HUES48 (cell line): ENCODE measurements around the gene ACBD7.

Experiments
- H3K27ac ChIP-seq: one replicate; pipeline ENCODE4 v1.7.0; 2013; ENCODE audit warnings: low read depth, low read length, inconsistent platforms
- H3K27me3 ChIP-seq: 2 replicates; pipeline ENCODE4 v1.6.1; 2013; ENCODE audit warnings: mild to moderate bottlenecking, low read length; ENCODE audit not compliant: control insufficient read depth, insufficient read depth
- H3K36me3 ChIP-seq: 2 replicates; pipeline ENCODE4 v1.6.1; 2013; ENCODE audit warnings: low read length; ENCODE audit not compliant: control insufficient read depth, insufficient read depth
- H3K4me1 ChIP-seq: 2 replicates; pipeline ENCODE4 v1.6.1; 2013; ENCODE audit warnings: mild to moderate bottlenecking, low read length; ENCODE audit not compliant: control insufficient read depth, insufficient read depth
- H3K4me3 ChIP-seq: 2 replicates; pipeline ENCODE4 v1.5.1; 2013; ENCODE audit warnings: mild to moderate bottlenecking, low read depth, low read length
- H3K9ac ChIP-seq: 2 replicates; pipeline ENCODE4 v1.6.1; 2013; ENCODE audit warnings: mild to moderate bottlenecking, low read depth, low read length, moderate library complexity
- H3K9me3 ChIP-seq: 2 replicates; pipeline ENCODE4 v1.6.1; 2013; ENCODE audit warnings: low read length; ENCODE audit not compliant: control insufficient read depth, insufficient read depth

Gene ACBD7

GRCh38 chr10:15120523-15120922 is 31.9 kb upstream of the ACBD7 start:
- H3K36me3 ChIP-seq, result peaks cover 22% of the 10 kb centered on the region
- no peak overlapping the region for H3K9ac ChIP-seq
- no peak overlapping the region for H3K27ac ChIP-seq
- no peaks in the 10 kb centered on the region for H3K4me1 ChIP-seq
- no peaks in the 10 kb centered on the region for H3K27me3 ChIP-seq
- no peaks in the 10 kb centered on the region for H3K9me3 ChIP-seq
- H3K4me3 ChIP-seq, result no peak overlapping the region

GRCh38 chr10:15118615-15119014 is 30.0 kb upstream of the ACBD7 start:
- peaks cover 15% of the 10 kb centered on the region for H3K36me3 ChIP-seq
- H3K27ac ChIP-seq, result no peak overlapping the region
- H3K4me1 ChIP-seq, result no peaks in the 10 kb centered on the region
- no peaks in the 10 kb centered on the region for H3K27me3 ChIP-seq
- no peak overlapping the region for H3K9ac ChIP-seq
- no peak overlapping the region for H3K4me3 ChIP-seq
- no peaks in the 10 kb centered on the region for H3K9me3 ChIP-seq

GRCh38 chr10:15116225-15116624 is 27.6 kb upstream of the ACBD7 start:
- Histone ChIP-seq H3K9me3 (no peaks in the 10 kb centered on the region), H3K4me3 (no peak overlapping the region), H3K27me3 (no peaks in the 10 kb centered on the region), H3K27ac (no peak overlapping the region), H3K9ac (no peak overlapping the region), H3K4me1 (no peaks in the 10 kb centered on the region), H3K36me3 (peaks cover 14% of the 10 kb centered on the region)

DNA sequence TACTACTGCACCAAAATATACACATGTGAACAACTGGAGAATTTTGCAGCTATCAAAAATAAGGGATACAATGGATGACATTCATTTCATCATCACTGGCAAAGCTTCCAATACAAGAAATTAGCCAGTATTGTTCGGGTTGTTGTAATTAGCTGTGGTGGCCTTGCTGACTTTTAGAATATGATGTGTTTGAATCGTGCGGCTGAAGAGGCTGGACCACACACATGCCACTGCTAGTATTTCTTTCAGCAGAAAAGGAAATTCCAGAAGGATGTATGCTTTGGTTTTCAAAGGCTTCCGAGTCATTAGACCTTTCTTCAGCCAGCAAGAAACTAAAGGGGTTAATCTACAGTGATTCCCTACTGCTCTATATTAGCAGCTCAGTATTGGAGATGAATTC is 25.2 kb upstream of the ACBD7 start:
- Histone ChIP-seq H3K4me1 (no peaks in the 10 kb centered on the region), H3K4me3 (no peak overlapping the region), H3K9me3 (no peaks in the 10 kb centered on the region), H3K36me3 (peaks cover 18% of the 10 kb centered on the region), H3K27me3 (no peaks in the 10 kb centered on the region), H3K9ac (no peak overlapping the region), H3K27ac (no peak overlapping the region)

DNA sequence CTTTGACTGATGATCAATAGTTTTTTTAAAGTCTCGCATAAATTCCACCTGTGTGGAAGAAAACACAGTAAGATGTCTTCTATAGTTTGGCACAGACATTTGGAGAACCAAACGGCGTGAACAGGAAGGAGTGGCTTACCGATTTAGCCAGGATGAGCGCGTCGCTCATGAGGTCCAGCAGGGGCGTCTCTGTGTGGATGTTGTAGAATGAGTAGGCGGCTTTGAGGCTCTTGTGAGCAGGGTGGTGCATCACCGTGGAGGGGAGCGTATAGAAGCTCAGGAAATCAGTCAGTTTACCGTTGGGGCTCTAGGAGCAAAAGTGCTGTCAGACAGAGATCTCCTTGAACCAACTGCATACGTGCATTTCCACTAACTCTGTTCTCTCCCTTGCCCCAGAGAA is 24.1 kb upstream of the ACBD7 start:
- Histone ChIP-seq H3K27me3 (no peaks in the 10 kb centered on the region), H3K27ac (no peak overlapping the region), H3K36me3 (peaks cover 23% of the 10 kb centered on the region), H3K4me3 (no peak overlapping the region), H3K9ac (no peak overlapping the region), H3K4me1 (no peaks in the 10 kb centered on the region), H3K9me3 (no peaks in the 10 kb centered on the region)

DNA sequence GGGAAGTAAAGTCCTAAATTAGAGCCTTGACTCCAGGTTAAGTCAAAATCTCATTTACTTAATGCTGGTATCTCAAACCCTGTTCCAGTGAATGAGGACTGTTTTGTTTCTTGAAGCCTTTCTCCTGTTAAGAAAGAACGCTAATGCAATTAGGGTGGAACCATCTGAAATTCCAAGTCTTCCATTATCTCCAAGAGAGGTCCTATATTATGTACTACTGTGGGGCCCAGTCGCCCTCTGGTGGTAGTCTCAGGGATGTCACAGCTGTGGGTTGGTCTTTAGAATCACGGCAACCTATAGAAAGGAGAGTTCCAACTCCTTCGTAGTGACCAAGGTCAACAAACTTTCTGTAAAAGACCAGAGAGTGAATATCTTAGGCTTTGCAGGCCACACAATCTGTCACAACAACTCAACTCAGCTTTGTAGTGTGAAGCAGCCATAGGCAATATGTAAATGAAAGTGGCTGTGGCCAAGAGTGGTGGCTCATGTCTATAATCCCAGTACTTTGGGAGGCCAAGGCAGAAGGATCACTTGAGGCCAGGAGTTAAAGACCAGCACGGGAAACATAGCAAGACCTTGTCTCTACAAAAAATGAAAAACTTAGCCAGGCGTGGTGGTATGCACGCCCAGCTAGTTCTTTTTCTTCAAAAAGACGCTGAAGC is 17.9 kb upstream of the ACBD7 start:
- H3K9ac ChIP-seq, result no peak overlapping the region
- no peaks in the 10 kb centered on the region for H3K27me3 ChIP-seq
- no peak overlapping the region for H3K27ac ChIP-seq
- no peak overlapping the region for H3K4me3 ChIP-seq
- H3K4me1 ChIP-seq, result no peaks in the 10 kb centered on the region
- peaks cover 58% of the 10 kb centered on the region for H3K36me3 ChIP-seq
- H3K9me3 ChIP-seq, result no peaks in the 10 kb centered on the region

- no peak overlapping the region for H3K4me3 ChIP-seq
- no peaks in the 10 kb centered on the region for H3K4me1 ChIP-seq
- no peak overlapping the region for H3K27ac ChIP-seq
- H3K36me3 ChIP-seq, result peaks cover 57% of the 10 kb centered on the region
- H3K9me3 ChIP-seq, result no peaks in the 10 kb centered on the region
- no peaks in the 10 kb centered on the region for H3K27me3 ChIP-seq
- no peak overlapping the region for H3K9ac ChIP-seq
Observed at GRCh38 chr10:15103513-15103912, 14.9 kb upstream of the ACBD7 start.

- H3K27ac ChIP-seq, result no peak overlapping the region
- H3K4me3 ChIP-seq, result no peak overlapping the region
- H3K9me3 ChIP-seq, result no peaks in the 10 kb centered on the region
- H3K36me3 ChIP-seq, result peaks cover 42% of the 10 kb centered on the region
- no peaks in the 10 kb centered on the region for H3K4me1 ChIP-seq
- H3K9ac ChIP-seq, result no peak overlapping the region
- no peaks in the 10 kb centered on the region for H3K27me3 ChIP-seq
Observed at GRCh38 chr10:15099886-15100285, 11.3 kb upstream of the ACBD7 start.

DNA sequence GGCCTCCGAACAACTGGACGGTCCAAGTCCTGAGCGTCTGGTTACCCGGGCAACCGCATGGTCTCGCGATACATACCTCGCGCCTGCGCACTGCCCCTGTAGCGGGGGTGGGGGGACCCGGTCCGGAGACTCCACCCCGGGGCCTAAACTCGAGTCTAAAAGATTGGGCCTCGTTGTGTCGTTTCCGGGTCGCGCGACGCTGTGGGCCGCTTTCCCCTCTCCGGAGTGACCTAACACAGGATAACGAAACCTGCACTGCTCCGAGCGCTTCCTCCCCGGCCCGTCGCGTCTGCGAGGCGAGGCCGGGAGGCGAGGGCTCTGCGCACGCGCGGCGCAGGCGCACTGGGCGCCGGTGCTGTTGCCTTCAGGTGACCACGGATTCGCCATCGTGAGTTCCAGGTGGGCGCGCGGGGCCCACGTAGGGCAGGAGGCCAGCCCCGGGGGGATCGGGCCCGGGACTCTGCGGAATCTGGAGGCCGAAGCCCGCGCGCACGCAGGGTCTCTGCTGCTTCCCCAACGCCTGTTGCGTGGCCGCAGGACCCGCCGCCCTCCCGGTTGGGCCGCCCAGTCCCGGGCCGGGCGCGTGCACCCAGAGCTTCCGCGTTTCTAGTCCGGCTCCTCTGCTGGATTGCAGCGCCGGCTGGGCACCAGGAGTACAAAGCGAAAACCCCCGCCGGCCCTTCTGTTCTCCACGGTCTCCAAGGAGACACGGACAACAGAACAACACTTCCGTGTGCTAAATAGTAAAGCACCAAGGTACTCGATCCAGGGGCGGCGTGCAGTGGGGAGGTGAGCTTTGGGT is 8.6 kb upstream of the ACBD7 start, which contains the start of gene RPP38:
TSS of gene RPP38 (plus strand) at position 345 of the 802 bp plus-strand sequence. CDS start 5,960 bp downstream, outside the sequence.
- no peaks in the 10 kb centered on the region for H3K4me1 ChIP-seq
- peak within 1 kb of the TSS; percentile 98 for H3K9ac ChIP-seq
- peak within 1 kb of the TSS; percentile 100 for H3K27ac ChIP-seq
- peak within 1 kb of the TSS; percentile 96 for H3K4me3 ChIP-seq
- no peaks in the 10 kb centered on the region for H3K9me3 ChIP-seq
- H3K27me3 ChIP-seq, result no peaks in the 10 kb centered on the region
- peaks cover 19% of the 10 kb centered on the region for H3K36me3 ChIP-seq

DNA sequence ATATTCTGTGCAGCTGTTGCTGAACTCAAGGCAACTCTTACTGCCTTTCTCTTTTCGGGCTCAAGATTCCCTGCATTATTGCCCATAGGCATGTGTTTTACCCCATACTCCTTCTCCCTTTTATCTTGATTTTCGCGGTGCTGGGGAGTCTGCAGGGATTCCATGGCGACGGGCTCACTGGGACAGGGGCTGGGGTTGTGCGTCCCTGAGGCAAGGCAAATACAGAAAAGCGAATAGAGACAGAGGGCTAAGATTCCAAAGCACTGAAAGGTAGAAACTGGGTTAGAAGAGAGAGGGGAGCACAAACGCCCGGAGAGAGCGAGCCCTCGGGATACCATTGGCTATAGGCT is 8.1 kb upstream of the ACBD7 start:
- Histone ChIP-seq H3K36me3 (peaks cover 13% of the 10 kb centered on the region; the same call in 1 of the 2 replicates), H3K9me3 (no peaks in the 10 kb centered on the region), H3K27me3 (no peaks in the 10 kb centered on the region), H3K27ac (peak overlapping the region; percentile 100), H3K4me1 (no peaks in the 10 kb centered on the region), H3K4me3 (peak overlapping the region; percentile 96), H3K9ac (no peak overlapping the region)

DNA sequence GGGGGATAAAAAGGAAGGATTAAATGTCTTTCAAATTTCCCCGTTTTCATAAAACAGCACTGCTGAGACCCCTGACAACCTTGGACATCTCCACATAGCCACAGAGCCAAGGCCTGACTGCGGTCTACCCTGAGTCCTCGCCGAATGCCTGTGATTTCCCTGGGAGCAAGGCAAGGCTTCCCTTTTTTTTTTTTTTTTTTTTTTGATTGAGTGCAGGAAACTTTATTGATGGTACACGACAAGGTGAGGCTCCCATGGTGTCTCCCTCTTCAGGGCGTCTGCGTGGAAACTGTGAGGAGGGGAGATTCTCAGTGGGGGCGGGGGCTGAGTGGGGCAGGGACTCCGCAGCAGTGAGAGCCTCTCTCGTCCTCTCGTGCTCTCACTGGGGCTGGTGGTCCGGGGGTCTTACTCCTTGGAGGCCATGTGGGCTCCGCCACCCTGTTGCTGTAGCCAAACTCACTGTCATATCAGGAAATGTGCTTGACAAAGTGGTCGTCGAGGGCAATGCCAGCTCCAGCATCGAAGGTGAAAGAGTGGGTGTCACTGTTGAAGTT is 4.4 kb upstream of the ACBD7 start:
- no peaks in the 10 kb centered on the region for H3K4me1 ChIP-seq

More for the DNA sequence above, 4.4 kb upstream of the ACBD7 start:
- H3K36me3 ChIP-seq, result no peaks in the 10 kb centered on the region
- H3K27me3 ChIP-seq, result no peaks in the 10 kb centered on the region
- H3K4me3 ChIP-seq, result no peak overlapping the region
- H3K9ac ChIP-seq, result no peak overlapping the region
- no peak overlapping the region for H3K27ac ChIP-seq
- no peaks in the 10 kb centered on the region for H3K9me3 ChIP-seq
